Measurements from ENCODE around the gene CRELD1.
"Not testable (repeated sequence)": the region's sequence is repeated elsewhere in the genome, so short reads cannot be mapped to it uniquely, and the experiment has no call there.

Gene CRELD1

DNA sequence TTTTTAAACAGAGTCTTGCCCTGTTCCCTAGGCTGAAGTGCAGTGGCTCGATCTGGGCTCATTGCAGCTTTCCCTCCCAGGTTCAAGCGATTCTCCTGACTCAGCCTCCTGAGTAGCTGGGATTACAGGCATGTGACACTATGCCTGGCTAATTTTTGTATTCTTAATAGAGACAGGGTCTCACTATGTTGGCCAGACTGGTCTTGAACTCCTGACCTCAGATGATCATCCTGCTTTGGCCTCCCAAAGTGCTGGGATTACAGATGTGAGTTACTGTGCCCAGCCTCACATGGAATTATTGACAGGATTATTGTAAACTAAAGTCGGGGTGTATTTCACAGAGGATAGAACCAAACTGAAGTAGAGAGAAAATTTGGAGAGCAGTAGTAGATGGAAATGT lies 37.9 kb upstream of the CRELD1 start:
- H3K4me3 ChIP-seq (ENCODE audit: insufficient read depth, low read depth, low read length, poor library complexity, severe bottlenecking); H3K27ac ChIP-seq (ENCODE audit: insufficient read depth, low read length, poor library complexity, severe bottlenecking); H3K9me3 ChIP-seq (ENCODE audit: control insufficient read depth, low read length); DNase-seq; H3K27me3 ChIP-seq (replicated peaks; ENCODE audit: control insufficient read depth, insufficient read depth, low read length, poor library complexity, severe bottlenecking): not testable (repeated sequence)
- Histone ChIP-seq H3K36me3 (ENCODE audit: control insufficient read depth, insufficient read depth, low read length) (peaks cover 10% of the 10 kb centered on the region), H3K4me1 (ENCODE audit: control insufficient read depth, insufficient read depth, low read length, poor library complexity, severe bottlenecking) (peaks cover 11% of the 10 kb centered on the region)

- H3K4me1 ChIP-seq (ENCODE audit: control insufficient read depth, insufficient read depth, low read length, poor library complexity, severe bottlenecking); H3K27ac ChIP-seq (ENCODE audit: insufficient read depth, low read length, poor library complexity, severe bottlenecking): not testable (repeated sequence)
These were observed 36.8 kb upstream of the CRELD1 start for GRCh38 chr3:9896755-9897407.

GRCh38 chr3:9897408-9898372 lies 35.9 kb upstream of the CRELD1 start:
- Histone ChIP-seq H3K4me3 (ENCODE audit: insufficient read depth, low read depth, low read length, poor library complexity, severe bottlenecking) (no peak overlapping the region), H3K36me3 (ENCODE audit: control insufficient read depth, insufficient read depth, low read length) (peaks cover 10% of the 10 kb centered on the region), H3K27me3 (replicated peaks; ENCODE audit: control insufficient read depth, insufficient read depth, low read length, poor library complexity, severe bottlenecking) (no peaks in the 10 kb centered on the region), H3K4me1 (ENCODE audit: control insufficient read depth, insufficient read depth, low read length, poor library complexity, severe bottlenecking) (peaks cover 18% of the 10 kb centered on the region), H3K27ac (ENCODE audit: insufficient read depth, low read length, poor library complexity, severe bottlenecking) (no peak overlapping the region), H3K9me3 (ENCODE audit: control insufficient read depth, low read length) (no peaks in the 10 kb centered on the region)
- no peak for DNase-seq

More at GRCh38 chr3:9896755-9897407, 36.8 kb upstream of the CRELD1 start:
- DNase-seq; H3K27me3 ChIP-seq (replicated peaks; ENCODE audit: control insufficient read depth, insufficient read depth, low read length, poor library complexity, severe bottlenecking); H3K9me3 ChIP-seq (ENCODE audit: control insufficient read depth, low read length); H3K4me3 ChIP-seq (ENCODE audit: insufficient read depth, low read depth, low read length, poor library complexity, severe bottlenecking): not testable (repeated sequence)
- H3K36me3 ChIP-seq (ENCODE audit: control insufficient read depth, insufficient read depth, low read length), result peaks cover 10% of the 10 kb centered on the region

DNA sequence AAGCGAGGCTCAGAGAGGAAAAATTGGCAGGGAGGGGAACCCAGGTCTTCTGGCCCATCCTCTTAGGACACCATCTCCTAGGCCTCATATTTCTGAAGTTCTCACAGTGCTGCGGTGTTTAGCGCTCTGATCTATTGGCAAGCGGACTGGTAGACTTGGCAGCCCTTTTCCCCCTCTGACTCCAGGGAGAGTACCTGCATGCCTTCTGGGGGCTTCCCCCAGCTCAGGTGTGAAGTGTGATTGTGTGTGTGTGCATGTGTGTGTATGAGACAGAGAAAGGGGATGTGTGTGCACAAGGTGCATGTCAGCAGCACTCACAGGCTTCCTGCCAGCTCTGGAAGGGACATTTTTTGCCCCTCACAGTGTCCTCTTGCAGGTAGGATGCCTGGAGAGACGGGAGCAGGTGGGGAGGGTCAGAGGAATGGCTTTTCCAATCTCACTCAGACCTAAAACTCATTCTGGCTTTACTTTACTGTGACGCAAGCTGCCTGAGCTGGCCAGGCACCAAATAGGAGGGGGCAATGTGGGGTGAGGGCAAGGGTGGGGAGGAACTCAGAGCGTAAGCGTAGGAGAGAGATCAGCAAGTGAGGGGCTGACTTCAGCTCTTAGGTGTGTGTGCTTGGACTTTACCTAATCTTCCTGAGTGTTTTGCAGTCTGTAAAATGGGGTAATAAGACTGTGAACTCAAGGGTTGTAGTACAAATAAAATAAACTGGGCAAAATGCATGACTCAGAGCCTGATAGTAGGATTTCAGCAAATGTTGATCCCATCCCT lies 35.0 kb upstream of the CRELD1 start:
- DNase-seq, result no peak

DNA sequence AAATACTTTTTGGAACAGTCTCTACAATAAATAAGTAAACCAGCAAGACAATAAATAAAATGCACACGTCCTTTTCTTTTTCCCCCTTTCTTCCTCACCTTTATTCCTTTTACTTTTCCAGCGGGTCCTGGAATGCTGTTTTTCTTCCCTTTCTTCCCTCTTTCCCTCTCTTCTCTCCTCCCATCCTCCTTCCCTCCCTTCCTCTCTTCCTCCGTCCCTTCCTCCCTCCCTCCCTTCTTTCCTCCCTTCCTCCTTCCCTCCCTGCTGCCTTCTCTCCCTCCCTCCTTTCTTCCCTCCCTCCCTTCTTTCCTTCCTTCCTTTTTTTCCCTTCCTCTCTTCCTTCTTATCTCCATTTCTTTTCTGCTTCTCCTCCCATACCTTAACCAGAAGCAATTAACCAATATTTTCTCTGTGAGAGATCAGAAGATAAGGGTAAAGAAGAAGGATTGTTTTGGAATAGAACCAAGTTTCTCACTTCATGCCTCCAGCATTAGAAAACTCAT lies 34.3 kb upstream of the CRELD1 start:
- Histone ChIP-seq H3K4me3 (ENCODE audit: insufficient read depth, low read depth, low read length, poor library complexity, severe bottlenecking) (no peak overlapping the region), H3K4me1 (ENCODE audit: control insufficient read depth, insufficient read depth, low read length, poor library complexity, severe bottlenecking) (peaks cover 20% of the 10 kb centered on the region), H3K27me3 (replicated peaks; ENCODE audit: control insufficient read depth, insufficient read depth, low read length, poor library complexity, severe bottlenecking) (no peaks in the 10 kb centered on the region), H3K36me3 (ENCODE audit: control insufficient read depth, insufficient read depth, low read length) (no peaks in the 10 kb centered on the region), H3K27ac (ENCODE audit: insufficient read depth, low read length, poor library complexity, severe bottlenecking) (no peak overlapping the region), H3K9me3 (ENCODE audit: control insufficient read depth, low read length) (no peaks in the 10 kb centered on the region)
- no peak for DNase-seq

More for the DNA sequence above, 35.0 kb upstream of the CRELD1 start:
- Histone ChIP-seq H3K4me3 (ENCODE audit: insufficient read depth, low read depth, low read length, poor library complexity, severe bottlenecking) (no peak overlapping the region), H3K9me3 (ENCODE audit: control insufficient read depth, low read length) (no peaks in the 10 kb centered on the region), H3K4me1 (ENCODE audit: control insufficient read depth, insufficient read depth, low read length, poor library complexity, severe bottlenecking) (peaks cover 20% of the 10 kb centered on the region), H3K27ac (ENCODE audit: insufficient read depth, low read length, poor library complexity, severe bottlenecking) (no peak overlapping the region), H3K36me3 (ENCODE audit: control insufficient read depth, insufficient read depth, low read length) (peaks cover under 1% of the 10 kb centered on the region), H3K27me3 (replicated peaks; ENCODE audit: control insufficient read depth, insufficient read depth, low read length, poor library complexity, severe bottlenecking) (no peaks in the 10 kb centered on the region)

DNA sequence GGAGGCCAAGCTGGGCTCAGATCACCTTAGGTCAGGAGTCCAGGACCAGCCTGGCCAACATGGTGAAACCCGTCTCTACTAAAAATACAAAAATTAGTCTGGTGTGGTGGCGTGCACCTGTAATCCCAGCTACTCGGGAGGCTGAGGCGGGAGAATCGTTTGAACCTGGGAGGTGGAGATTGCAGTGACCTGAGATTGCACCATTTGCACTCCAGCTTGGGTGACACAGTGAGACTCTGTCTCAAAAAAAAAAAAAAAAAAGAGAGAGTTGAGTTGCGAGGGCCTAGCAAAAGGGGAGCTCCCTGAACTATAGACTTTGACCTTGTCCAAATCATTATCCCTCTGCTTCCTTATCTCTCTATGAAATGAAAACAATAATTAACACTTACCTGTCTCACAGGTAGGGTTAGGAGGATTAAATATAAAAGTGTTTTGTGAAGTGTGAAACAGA lies 32.6 kb upstream of the CRELD1 start:
- not testable (repeated sequence) for H3K4me3 ChIP-seq (ENCODE audit: insufficient read depth, low read depth, low read length, poor library complexity, severe bottlenecking); H3K27me3 ChIP-seq (replicated peaks; ENCODE audit: control insufficient read depth, insufficient read depth, low read length, poor library complexity, severe bottlenecking); H3K27ac ChIP-seq (ENCODE audit: insufficient read depth, low read length, poor library complexity, severe bottlenecking); H3K9me3 ChIP-seq (ENCODE audit: control insufficient read depth, low read length); DNase-seq; H3K36me3 ChIP-seq (ENCODE audit: control insufficient read depth, insufficient read depth, low read length)
- peaks cover 14% of the 10 kb centered on the region for H3K4me1 ChIP-seq (ENCODE audit: control insufficient read depth, insufficient read depth, low read length, poor library complexity, severe bottlenecking)

DNA sequence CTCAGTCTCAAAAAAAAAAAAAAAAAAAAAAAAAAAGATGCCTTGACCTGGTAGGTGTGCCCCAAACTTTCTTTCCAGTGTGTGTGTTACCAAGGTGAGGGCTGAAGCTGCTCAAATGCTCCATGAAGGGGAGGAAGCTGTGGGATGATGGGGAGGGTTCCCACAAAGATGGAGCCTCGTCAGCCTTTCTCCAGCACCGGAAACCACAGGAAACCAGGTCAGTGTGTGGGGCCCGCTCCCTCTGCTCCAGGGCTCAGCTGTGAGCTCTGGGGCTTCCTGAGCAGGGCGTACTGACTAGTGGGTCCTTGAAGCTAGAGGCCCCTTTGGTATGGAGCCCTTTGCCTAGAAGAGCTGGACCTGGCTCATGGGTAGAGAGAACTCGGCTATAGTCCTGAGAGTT lies 31.7 kb upstream of the CRELD1 start:
- H3K27ac ChIP-seq (ENCODE audit: insufficient read depth, low read length, poor library complexity, severe bottlenecking), result peak overlapping the region; percentile 12
- H3K27me3 ChIP-seq (replicated peaks; ENCODE audit: control insufficient read depth, insufficient read depth, low read length, poor library complexity, severe bottlenecking), result no peaks in the 10 kb centered on the region
- peak in 2 of 3 donors; percentile 38 to 44 for DNase-seq
- H3K36me3 ChIP-seq (ENCODE audit: control insufficient read depth, insufficient read depth, low read length), result no peaks in the 10 kb centered on the region
- H3K9me3 ChIP-seq (ENCODE audit: control insufficient read depth, low read length), result no peaks in the 10 kb centered on the region
- peak overlapping the region; percentile 33 for H3K4me3 ChIP-seq (ENCODE audit: insufficient read depth, low read depth, low read length, poor library complexity, severe bottlenecking)
- peaks cover 14% of the 10 kb centered on the region for H3K4me1 ChIP-seq (ENCODE audit: control insufficient read depth, insufficient read depth, low read length, poor library complexity, severe bottlenecking)

DNA sequence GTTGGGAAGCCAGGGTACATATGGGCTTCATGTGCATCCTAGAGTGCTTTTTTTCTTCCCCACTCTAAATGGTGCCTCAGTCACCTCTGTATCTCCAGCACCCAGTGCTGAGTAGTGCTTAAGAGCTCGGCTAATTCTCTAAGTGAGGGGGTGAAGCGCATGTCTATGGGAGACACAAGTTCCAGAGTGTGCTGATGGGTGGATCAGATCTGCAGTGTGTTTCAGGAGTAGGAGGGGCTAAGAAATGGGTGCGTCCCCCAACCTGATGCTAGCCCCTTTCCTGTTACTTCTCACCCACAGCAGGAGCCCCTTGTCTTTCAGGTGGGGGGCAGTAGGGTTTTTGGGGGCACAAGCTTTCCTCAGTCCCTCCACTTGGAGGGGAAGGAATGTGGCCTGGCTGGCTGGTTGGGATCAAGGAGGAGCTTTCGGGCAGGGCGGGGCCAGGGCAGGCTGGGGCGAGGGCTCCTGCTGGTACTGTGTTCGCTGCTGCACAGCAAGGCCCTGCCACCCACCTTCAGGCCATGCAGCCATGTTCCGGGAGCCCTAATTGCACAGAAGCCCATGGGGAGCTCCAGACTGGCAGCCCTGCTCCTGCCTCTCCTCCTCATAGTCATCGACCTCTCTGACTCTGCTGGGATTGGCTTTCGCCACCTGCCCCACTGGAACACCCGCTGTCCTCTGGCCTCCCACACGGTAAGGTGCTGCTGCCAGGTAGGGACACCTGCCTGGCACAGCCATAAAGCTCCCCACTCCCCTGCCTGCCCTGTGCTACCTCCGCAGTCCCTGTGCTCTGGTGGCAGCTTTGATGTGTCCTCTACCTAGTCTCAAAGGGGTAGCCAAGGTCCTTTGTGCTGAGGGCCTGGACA lies 31.0 kb upstream of the CRELD1 start, which contains the start of gene IL17RE:
TSS of gene IL17RE (plus strand) at position 477 of the 866 bp plus-strand sequence. CDS start at position 562, 85 bp downstream.
- peak within 1 kb of the TSS; percentile 12 for H3K27ac ChIP-seq (ENCODE audit: insufficient read depth, low read length, poor library complexity, severe bottlenecking)
- H3K9me3 ChIP-seq (ENCODE audit: control insufficient read depth, low read length), result no peaks in the 10 kb centered on the region
- H3K27me3 ChIP-seq (replicated peaks; ENCODE audit: control insufficient read depth, insufficient read depth, low read length, poor library complexity, severe bottlenecking), result no peaks in the 10 kb centered on the region
- H3K4me1 ChIP-seq (ENCODE audit: control insufficient read depth, insufficient read depth, low read length, poor library complexity, severe bottlenecking), result peaks cover 14% of the 10 kb centered on the region
- no peak for DNase-seq
- no peaks in the 10 kb centered on the region for H3K36me3 ChIP-seq (ENCODE audit: control insufficient read depth, insufficient read depth, low read length)
- H3K4me3 ChIP-seq (ENCODE audit: insufficient read depth, low read depth, low read length, poor library complexity, severe bottlenecking), result peak within 1 kb of the TSS; percentile 33

- no peaks in the 10 kb centered on the region for H3K9me3 ChIP-seq (ENCODE audit: control insufficient read depth, low read length)
- peaks cover 14% of the 10 kb centered on the region for H3K4me1 ChIP-seq (ENCODE audit: control insufficient read depth, insufficient read depth, low read length, poor library complexity, severe bottlenecking)
- H3K4me3 ChIP-seq (ENCODE audit: insufficient read depth, low read depth, low read length, poor library complexity, severe bottlenecking), result no peak overlapping the region
- H3K27me3 ChIP-seq (replicated peaks; ENCODE audit: control insufficient read depth, insufficient read depth, low read length, poor library complexity, severe bottlenecking), result no peaks in the 10 kb centered on the region
- no peak for DNase-seq
- no peaks in the 10 kb centered on the region for H3K36me3 ChIP-seq (ENCODE audit: control insufficient read depth, insufficient read depth, low read length)
- H3K27ac ChIP-seq (ENCODE audit: insufficient read depth, low read length, poor library complexity, severe bottlenecking), result no peak overlapping the region
These were observed 30.4 kb upstream of the CRELD1 start for GRCh38 chr3:9903238-9903624.

Measured in effector memory CD4-positive, alpha-beta T cell (primary cell).